Mammary microvascular endothelial cell (primary cell): Measurements from ENCODE around the gene APPL1. TPM values are rescaled to one million over a fixed set of nuclear protein-coding genes. Genes with fewer than 3 reads are reported as not detected.

ENCODE experiments used
- total RNA-seq: library from RNA; depleted of rRNA; stranded (reverse); fragments of >200 nt; gene quantifications from 2 replicates; pipeline ENCODE4 v1.2.3, GENCODE V29; 2015

APPL1 gene, protein sequence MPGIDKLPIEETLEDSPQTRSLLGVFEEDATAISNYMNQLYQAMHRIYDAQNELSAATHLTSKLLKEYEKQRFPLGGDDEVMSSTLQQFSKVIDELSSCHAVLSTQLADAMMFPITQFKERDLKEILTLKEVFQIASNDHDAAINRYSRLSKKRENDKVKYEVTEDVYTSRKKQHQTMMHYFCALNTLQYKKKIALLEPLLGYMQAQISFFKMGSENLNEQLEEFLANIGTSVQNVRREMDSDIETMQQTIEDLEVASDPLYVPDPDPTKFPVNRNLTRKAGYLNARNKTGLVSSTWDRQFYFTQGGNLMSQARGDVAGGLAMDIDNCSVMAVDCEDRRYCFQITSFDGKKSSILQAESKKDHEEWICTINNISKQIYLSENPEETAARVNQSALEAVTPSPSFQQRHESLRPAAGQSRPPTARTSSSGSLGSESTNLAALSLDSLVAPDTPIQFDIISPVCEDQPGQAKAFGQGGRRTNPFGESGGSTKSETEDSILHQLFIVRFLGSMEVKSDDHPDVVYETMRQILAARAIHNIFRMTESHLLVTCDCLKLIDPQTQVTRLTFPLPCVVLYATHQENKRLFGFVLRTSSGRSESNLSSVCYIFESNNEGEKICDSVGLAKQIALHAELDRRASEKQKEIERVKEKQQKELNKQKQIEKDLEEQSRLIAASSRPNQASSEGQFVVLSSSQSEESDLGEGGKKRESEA
- total RNA-seq = 27.8 and 29.1 TPM in 2 replicates

DNA sequence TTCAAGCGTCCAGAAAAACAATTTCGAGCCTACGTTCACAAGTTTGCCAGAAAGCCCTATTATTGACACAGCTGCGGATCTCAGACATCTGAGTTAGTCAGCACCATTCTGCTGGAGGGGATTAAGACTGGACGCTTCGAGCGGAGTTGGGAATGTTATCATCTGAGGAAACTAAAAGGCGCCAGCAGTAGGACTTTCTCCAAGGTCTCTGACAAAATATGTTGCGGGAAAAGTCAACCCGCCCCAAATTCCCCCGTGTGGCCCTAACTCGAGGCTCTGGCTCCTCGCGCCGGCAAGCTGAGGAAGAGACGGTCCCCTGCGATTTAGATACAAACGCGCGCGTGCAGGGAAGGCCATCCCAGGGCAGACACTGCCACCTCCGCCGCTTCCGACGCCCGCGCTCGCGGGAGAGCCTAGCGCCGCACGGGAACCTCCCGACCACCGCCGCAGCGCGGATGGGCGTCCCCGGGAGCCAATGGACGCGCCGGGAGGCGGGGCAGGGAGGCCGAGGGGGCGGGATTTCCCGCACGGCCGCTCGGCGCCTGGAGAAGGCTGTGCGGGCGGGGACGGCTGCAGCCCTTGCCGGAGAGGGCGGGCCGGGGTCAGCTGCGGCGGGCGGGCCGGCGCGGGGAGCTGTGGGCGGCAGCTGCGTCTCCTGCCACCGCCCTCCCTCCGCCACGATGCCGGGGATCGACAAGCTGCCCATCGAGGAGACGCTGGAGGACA is at the start of gene APPL1:
APPL1 (plus strand) TSS at position 526 of the 726 bp plus-strand sequence; CDS start at position 681, 155 bp downstream.

DNA sequence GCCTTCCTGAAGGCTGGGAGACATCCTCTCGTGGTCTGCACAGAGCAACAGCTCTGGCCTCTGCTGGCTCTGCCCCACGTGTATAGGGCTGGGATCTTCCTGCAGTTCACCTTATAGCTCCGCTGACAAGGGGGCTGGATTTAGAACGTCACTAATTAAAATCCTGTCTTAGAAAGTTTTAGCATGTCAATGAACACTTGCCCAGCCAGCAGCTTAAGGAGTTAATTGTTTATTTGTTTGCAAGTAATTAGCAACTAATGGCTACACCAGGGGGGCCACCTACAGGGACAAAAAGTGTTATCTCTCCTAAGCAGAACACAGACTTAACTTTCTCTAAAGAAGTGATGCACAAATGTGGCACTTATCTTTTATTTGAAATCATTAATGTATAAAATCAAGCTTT is 27.6 kb upstream of the APPL1 start, which contains the start of gene HESX1:
HESX1 (minus strand) TSS at position 84 of the 403 bp plus-strand sequence; CDS start at position 24, 60 bp downstream.

DNA sequence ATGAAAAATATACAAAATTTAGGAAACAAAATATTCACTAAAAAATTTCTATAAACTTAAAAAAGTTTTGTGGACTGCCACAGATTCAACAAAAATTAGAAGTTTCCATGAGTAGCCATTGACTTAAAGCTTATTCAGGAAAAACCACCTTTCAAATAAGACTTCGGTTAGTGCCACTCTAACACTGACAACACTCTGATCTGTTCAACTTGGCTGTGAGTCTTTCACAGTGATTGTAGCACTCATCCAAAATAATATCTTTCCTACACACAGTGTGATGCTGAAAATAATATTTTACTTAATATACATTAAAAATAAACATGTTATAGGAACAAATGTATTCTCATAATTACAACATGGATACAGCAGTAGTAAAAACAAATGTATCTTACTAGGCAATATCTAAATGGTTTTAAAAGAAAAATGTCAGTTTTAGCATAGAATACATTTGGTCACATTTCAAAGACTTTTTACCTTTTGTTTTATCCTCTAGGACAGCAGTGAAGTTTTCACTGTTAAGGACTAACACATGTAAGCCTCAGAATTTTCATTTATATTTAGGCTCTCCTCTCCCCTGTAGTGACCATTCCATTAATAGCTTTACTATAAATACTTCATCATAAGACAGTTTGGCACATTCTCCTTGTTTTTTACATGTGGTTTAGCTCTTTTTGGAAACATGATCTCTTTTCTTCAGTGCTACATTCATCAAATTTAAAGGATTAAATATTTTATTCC is 64.8 kb downstream of the APPL1 start, which contains the start of gene ASB14:
ASB14 (minus strand) TSS at position 527 of the 738 bp plus-strand sequence. CDS start 652 bp downstream, outside the sequence.

Other genes starting within 250 kb of the APPL1 start
- 0.13 and 0.15 TPM in 2 replicates for gene SPATA12, start 167.1 kb upstream of the APPL1 start, total RNA-seq
- gene IL17RD, start 62.4 kb upstream of the APPL1 start, total RNA-seq = 0.20 and 1.8 TPM in 2 replicates
- 0.94 TPM in 1 of 2 replicates, not detected in the other for gene HESX1, start 27.8 kb upstream of the APPL1 start, total RNA-seq
- gene ASB14, start 65.0 kb downstream of the APPL1 start, total RNA-seq = not detected in 2 replicates